OCI-LY3 (cell line): ENCODE measurements around the gene SELPLG.

Experiments
- CTCF ChIP-seq: fragments of 200-600, 300-600 bp; sonication (generic); IDR thresholded peaks from 2 replicates; pipeline ENCODE4 v1.5.1; 2014; ENCODE audit warnings: antibody characterized with exemption, low read length, low read depth
- EZH2phosphoT487 ChIP-seq: fragments of 200-600 bp; shearing (Covaris generic); IDR thresholded peaks from 2 replicates; pipeline ENCODE4 v1.6.1; 2018; ENCODE audit warnings: antibody characterized with exemption, mixed run types, low read depth

DNA sequence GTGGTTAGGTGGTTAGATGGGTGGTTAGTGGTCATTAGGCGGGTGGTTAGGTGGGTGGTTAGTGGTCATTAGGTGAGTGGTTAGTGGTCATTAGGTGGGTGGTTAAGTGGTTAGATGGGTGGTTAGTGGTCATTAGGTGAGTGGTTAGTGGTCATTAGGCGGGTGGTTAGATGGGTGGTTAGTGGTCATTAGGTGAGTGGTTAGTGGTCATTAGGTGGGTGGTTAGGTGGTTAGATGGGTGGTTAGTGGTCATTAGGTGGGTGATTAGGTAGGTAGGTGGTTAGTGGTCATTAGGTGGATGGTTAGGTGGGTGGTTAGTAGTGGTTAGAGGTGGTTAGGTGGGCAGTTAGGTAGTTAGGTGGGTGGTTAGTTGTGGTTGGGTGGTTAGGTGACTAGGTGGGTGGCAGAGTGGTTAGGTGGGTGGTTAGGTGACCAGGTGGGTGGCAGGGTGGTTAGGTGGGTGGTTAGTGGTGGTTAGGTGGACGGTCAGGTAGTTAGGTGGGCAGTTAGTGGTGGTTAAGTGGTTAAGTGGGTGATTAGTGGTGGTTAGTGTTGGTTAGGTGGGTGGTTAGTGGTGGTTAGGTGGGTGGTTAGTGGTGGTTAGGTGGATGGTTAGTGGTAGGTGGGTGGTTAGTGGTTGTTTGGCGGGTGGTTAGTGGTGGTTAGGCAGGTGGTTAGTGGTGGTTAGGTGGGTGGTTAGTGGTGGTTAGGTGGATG is 27.8 kb downstream of the SELPLG start:
- TF ChIP-seq EZH2phosphoT487 = no peak
- TF ChIP-seq CTCF = no peak
